SK-N-SH treated with all-trans-retinoic acid at 6 μM for 48 hours (cell line): ENCODE results near the gene FIGNL2.

Experiments
- ATAC-seq: fragments of 200-7000 bp; cut with Tn5 transposase; 3 replicates; pipeline ENCODE4 v1.9.1; 2020; ENCODE audit warnings: mild to moderate bottlenecking, moderate library complexity
- ARNTL ChIP-seq: fragments of 450-650 bp; formaldehyde crosslinking; IDR thresholded peaks from 2 replicates; pipeline ENCODE4 v1.5.0; 2020; ENCODE audit warnings: low read depth, mild to moderate bottlenecking, moderate library complexity, borderline replicate concordance
- BACH2 ChIP-seq: fragments of 250-450 bp; sonication (Bioruptor Pico); IDR thresholded peaks from 2 replicates; pipeline ENCODE4 v1.9.0; 2021; ENCODE audit warnings: mild to moderate bottlenecking, borderline replicate concordance
- CSDC2 ChIP-seq: fragments of 250-450 bp; sonication (Bioruptor Pico); IDR thresholded peaks from 2 replicates; pipeline ENCODE4 v1.5.0; 2020; ENCODE audit warnings: mild to moderate bottlenecking, moderate library complexity
- ESRRG ChIP-seq: fragments of 250-450 bp; sonication (Bioruptor Pico); IDR thresholded peaks from 2 replicates; pipeline ENCODE4 v1.6.1; 2021; ENCODE audit warnings: mild to moderate bottlenecking
- GLIS3 ChIP-seq: fragments of 250-450 bp; sonication (Bioruptor Pico); IDR thresholded peaks from 2 replicates; pipeline ENCODE4 v1.5.0; 2020; ENCODE audit warnings: mild to moderate bottlenecking, moderate library complexity
- ISL1 ChIP-seq: fragments of 250-450 bp; sonication (Bioruptor Pico); IDR thresholded peaks from 2 replicates; pipeline ENCODE4 v2.1.2; 2022; ENCODE audit warnings: mild to moderate bottlenecking, moderate library complexity
- OSR1 ChIP-seq: fragments of 250-450 bp; sonication (Bioruptor Pico); IDR thresholded peaks from 2 replicates; pipeline ENCODE4 v1.8.0; 2022; ENCODE audit warnings: moderate library complexity, mild to moderate bottlenecking, inconsistent platforms
- PPARA ChIP-seq: fragments of 250-450 bp; sonication (Bioruptor Pico); IDR thresholded peaks from 2 replicates; pipeline ENCODE4 v1.5.0; 2020; ENCODE audit warnings: mild to moderate bottlenecking, borderline replicate concordance
- RARB ChIP-seq: fragments of 250-450 bp; sonication (Bioruptor Pico); IDR thresholded peaks from 2 replicates; pipeline ENCODE4 v1.8.0; 2021; ENCODE audit warnings: mild to moderate bottlenecking, moderate library complexity
- SNAI2 ChIP-seq: fragments of 250-450 bp; sonication (Bioruptor Pico); IDR thresholded peaks from 2 replicates; pipeline ENCODE4 v1.5.0; 2020; ENCODE audit warnings: mild to moderate bottlenecking, moderate library complexity
- TCF4 ChIP-seq: fragments of 250-450 bp; sonication (Bioruptor Pico); IDR thresholded peaks from 2 replicates; pipeline ENCODE4 v1.8.0; 2021; ENCODE audit warnings: mild to moderate bottlenecking, moderate library complexity, borderline replicate concordance
- TOX ChIP-seq: fragments of 250-450 bp; sonication (Bioruptor Pico); IDR thresholded peaks from 2 replicates; pipeline ENCODE4 v1.8.0; 2021; ENCODE audit warnings: mild to moderate bottlenecking, moderate library complexity, borderline replicate concordance
- ZFP3 ChIP-seq: fragments of 250-450 bp; sonication (Bioruptor Pico); IDR thresholded peaks from 2 replicates; pipeline ENCODE4 v1.5.0; 2020; ENCODE audit warnings: mild to moderate bottlenecking, moderate library complexity
- ZFP30 ChIP-seq: fragments of 450-650 bp; formaldehyde crosslinking; IDR thresholded peaks from 2 replicates; pipeline ENCODE4 v1.5.0; 2022; ENCODE audit warnings: mild to moderate bottlenecking, moderate library complexity
- ZNF70 ChIP-seq: fragments of 450-650 bp; formaldehyde crosslinking; IDR thresholded peaks from 2 replicates; pipeline ENCODE4 v1.5.0; 2020; ENCODE audit warnings: mild to moderate bottlenecking, moderate library complexity
- TF ChIP-seq, protein P1 (sequence below): fragments of 250-450 bp; sonication (Bioruptor Pico); IDR thresholded peaks from 2 replicates; pipeline ENCODE4 v1.8.0; 2020; ENCODE audit warnings: mild to moderate bottlenecking, moderate library complexity, borderline replicate concordance
- TF ChIP-seq, protein P2 (sequence below): fragments of 250-450 bp; sonication (Bioruptor Pico); IDR thresholded peaks from 2 replicates; pipeline ENCODE4 v1.8.0; 2021; ENCODE audit warnings: low read depth, mild to moderate bottlenecking, moderate library complexity, borderline replicate concordance
- TF ChIP-seq, protein P3 (sequence below): fragments of 250-450 bp; sonication (Bioruptor Pico); IDR thresholded peaks from 2 replicates; pipeline ENCODE4 v1.5.1; 2021; ENCODE audit warnings: mild to moderate bottlenecking, moderate library complexity
- TF ChIP-seq, protein P4 (sequence below): fragments of 250-450 bp; sonication (Bioruptor Pico); IDR thresholded peaks from 2 replicates; pipeline ENCODE4 v1.5.0; 2020; ENCODE audit warnings: mild to moderate bottlenecking, moderate library complexity

FIGNL2 gene

DNA sequence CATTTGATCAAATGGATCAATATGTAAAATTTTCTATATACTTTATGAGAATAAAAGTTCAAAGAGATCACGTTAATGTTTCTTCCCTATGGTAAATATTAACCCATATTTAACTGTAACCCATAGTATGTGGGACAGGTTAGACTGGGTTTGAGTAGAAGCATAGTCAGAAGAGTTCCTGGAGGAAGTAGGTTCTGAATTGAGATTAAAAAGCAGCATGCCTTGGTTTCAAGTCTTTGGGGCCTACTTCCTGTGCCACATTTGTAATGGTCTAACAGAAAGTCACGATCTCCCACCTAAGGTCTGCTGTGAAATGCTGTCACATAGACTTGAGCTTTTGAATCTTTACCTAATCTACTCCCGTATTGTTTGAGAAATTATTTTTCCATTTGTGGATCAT lies 63.8 kb downstream of the FIGNL2 start:
- no peak for ATAC-seq
- TF ChIP-seq SNAI2 (CRISPR knock-in tag) = no peak
- no peak for TF ChIP-seq TOX (CRISPR knock-in tag)
- no peak for TF ChIP-seq TCF4 (CRISPR knock-in tag)
- no peak for TF ChIP-seq ZFP3
- TF ChIP-seq RARB (CRISPR knock-in tag) = no peak

DNA sequence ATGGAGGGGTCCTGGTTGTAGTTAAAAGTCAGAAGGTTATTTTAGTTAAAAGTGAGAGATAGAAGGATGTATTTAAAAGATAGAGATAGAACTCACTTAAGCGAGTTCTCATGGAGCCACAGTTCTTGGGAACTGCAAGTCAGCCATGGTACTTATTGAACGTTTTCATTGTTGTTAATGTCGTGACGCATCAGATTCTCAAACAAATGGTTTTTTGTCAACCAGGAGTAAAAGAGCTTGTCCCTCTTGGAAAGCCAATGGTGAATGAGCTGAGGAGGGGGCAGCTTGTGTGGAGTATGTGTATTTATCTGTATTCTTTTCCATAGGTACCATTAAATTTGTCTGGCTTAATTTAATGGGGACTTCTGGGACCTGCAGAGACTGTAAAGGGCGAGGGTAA lies 68.6 kb downstream of the FIGNL2 start:
- ATAC-seq = no peak

DNA sequence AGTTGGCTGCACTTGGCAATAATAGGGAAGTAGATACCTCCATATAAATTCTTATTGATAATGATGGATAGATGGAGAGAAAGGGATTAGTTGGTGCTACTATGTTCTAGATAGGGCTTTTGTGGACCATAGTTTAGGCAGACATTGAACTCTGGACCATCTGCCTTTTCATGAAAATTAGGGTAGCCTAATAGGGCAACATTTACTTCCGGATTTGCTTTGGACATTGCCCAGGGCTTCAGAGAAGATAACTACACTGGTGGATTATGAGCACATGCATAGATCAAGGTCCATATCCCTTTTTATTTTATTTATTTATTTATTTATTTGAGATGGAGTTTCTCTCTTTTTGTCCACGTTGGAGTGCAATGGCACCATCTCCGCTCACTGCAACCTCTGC lies 70.5 kb downstream of the FIGNL2 start:
- TF ChIP-seq ARNTL (CRISPR knock-in tag) (no peak), RARB (CRISPR knock-in tag) (no peak), CSDC2 (no peak), BACH2 (no peak), ZNF70 (CRISPR knock-in tag) (no peak), PPARA (CRISPR knock-in tag) (no peak), SNAI2 (CRISPR knock-in tag) (no peak)

More for the DNA sequence above, 68.6 kb downstream of the FIGNL2 start:
- TF ChIP-seq, protein P1, sequence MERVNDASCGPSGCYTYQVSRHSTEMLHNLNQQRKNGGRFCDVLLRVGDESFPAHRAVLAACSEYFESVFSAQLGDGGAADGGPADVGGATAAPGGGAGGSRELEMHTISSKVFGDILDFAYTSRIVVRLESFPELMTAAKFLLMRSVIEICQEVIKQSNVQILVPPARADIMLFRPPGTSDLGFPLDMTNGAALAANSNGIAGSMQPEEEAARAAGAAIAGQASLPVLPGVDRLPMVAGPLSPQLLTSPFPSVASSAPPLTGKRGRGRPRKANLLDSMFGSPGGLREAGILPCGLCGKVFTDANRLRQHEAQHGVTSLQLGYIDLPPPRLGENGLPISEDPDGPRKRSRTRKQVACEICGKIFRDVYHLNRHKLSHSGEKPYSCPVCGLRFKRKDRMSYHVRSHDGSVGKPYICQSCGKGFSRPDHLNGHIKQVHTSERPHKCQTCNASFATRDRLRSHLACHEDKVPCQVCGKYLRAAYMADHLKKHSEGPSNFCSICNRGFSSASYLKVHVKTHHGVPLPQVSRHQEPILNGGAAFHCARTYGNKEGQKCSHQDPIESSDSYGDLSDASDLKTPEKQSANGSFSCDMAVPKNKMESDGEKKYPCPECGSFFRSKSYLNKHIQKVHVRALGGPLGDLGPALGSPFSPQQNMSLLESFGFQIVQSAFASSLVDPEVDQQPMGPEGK (CRISPR knock-in tag) = no peak
- TF ChIP-seq RARB (CRISPR knock-in tag) = no peak
- no peak for TF ChIP-seq ESRRG
- TF ChIP-seq TOX (CRISPR knock-in tag) = no peak
- TF ChIP-seq, all 23 proteins: peak for 0

DNA sequence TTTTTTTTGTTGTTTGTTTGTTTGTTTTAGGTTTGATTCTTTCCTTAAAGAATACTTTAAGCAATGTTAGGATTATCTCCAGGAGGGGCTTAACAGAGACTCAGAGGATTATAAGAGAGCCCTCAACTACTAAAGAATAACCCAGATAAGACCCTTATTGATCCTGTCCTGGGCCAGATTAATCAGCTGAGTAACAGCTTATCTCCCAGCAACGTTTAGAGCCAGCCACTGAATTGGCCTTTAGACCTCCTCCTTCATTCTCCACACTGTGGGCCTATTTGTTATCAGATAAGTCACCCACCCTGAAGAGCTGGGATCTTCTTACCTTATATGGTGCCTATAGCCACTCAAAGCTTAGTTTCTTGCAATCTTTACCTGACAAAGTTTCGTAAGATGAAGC lies 71.1 kb downstream of the FIGNL2 start:
- TF ChIP-seq, protein P2, sequence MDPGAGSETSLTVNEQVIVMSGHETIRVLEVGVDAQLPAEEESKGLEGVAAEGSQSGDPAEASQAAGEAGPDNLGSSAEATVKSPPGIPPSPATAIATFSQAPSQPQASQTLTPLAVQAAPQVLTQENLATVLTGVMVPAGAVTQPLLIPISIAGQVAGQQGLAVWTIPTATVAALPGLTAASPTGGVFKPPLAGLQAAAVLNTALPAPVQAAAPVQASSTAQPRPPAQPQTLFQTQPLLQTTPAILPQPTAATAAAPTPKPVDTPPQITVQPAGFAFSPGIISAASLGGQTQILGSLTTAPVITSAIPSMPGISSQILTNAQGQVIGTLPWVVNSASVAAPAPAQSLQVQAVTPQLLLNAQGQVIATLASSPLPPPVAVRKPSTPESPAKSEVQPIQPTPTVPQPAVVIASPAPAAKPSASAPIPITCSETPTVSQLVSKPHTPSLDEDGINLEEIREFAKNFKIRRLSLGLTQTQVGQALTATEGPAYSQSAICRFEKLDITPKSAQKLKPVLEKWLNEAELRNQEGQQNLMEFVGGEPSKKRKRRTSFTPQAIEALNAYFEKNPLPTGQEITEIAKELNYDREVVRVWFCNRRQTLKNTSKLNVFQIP = no peak
- TF ChIP-seq, protein P3, sequence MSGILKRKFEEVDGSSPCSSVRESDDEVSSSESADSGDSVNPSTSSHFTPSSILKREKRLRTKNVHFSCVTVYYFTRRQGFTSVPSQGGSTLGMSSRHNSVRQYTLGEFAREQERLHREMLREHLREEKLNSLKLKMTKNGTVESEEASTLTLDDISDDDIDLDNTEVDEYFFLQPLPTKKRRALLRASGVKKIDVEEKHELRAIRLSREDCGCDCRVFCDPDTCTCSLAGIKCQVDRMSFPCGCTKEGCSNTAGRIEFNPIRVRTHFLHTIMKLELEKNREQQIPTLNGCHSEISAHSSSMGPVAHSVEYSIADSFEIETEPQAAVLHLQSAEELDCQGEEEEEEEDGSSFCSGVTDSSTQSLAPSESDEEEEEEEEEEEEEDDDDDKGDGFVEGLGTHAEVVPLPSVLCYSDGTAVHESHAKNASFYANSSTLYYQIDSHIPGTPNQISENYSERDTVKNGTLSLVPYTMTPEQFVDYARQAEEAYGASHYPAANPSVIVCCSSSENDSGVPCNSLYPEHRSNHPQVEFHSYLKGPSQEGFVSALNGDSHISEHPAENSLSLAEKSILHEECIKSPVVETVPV (CRISPR knock-in tag) = no peak
- TF ChIP-seq OSR1 (CRISPR knock-in tag) (no peak), ZFP3 (no peak), ARNTL (CRISPR knock-in tag) (no peak), GLIS3 (CRISPR knock-in tag) (no peak), ZNF70 (CRISPR knock-in tag) (no peak), PPARA (CRISPR knock-in tag) (no peak), BACH2 (no peak), TOX (CRISPR knock-in tag) (no peak), ZFP30 (CRISPR knock-in tag) (no peak), RARB (CRISPR knock-in tag) (no peak), ISL1 (CRISPR knock-in tag) (no peak), ESRRG (no peak)
- TF ChIP-seq, protein P4, sequence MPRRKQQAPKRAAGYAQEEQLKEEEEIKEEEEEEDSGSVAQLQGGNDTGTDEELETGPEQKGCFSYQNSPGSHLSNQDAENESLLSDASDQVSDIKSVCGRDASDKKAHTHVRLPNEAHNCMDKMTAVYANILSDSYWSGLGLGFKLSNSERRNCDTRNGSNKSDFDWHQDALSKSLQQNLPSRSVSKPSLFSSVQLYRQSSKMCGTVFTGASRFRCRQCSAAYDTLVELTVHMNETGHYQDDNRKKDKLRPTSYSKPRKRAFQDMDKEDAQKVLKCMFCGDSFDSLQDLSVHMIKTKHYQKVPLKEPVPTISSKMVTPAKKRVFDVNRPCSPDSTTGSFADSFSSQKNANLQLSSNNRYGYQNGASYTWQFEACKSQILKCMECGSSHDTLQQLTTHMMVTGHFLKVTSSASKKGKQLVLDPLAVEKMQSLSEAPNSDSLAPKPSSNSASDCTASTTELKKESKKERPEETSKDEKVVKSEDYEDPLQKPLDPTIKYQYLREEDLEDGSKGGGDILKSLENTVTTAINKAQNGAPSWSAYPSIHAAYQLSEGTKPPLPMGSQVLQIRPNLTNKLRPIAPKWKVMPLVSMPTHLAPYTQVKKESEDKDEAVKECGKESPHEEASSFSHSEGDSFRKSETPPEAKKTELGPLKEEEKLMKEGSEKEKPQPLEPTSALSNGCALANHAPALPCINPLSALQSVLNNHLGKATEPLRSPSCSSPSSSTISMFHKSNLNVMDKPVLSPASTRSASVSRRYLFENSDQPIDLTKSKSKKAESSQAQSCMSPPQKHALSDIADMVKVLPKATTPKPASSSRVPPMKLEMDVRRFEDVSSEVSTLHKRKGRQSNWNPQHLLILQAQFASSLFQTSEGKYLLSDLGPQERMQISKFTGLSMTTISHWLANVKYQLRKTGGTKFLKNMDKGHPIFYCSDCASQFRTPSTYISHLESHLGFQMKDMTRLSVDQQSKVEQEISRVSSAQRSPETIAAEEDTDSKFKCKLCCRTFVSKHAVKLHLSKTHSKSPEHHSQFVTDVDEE (CRISPR knock-in tag) = no peak
- TF ChIP-seq, protein P1 (CRISPR knock-in tag) = no peak
- TF ChIP-seq, all 23 proteins: peak for 0
- no peak for ATAC-seq

More for the DNA sequence above, 70.5 kb downstream of the FIGNL2 start:
- ATAC-seq = no peak
